Panc1 (cell line): ENCODE data around the gene LRRC3C.
"Not testable (repeated sequence)": the region's sequence is repeated elsewhere in the genome, so short reads cannot be mapped to it uniquely, and the experiment has no call there.

Experiments
- POLR2AphosphoS5 ChIP-seq: IDR thresholded peaks from 2 replicates; pipeline ENCODE4 v1.6.1; 2012; ENCODE audit warnings: mild to moderate bottlenecking, low read depth, low read length, moderate library complexity
- TF ChIP-seq, protein P1 (sequence below): fragments of 450-650 bp; IDR thresholded peaks from 2 replicates; pipeline ENCODE4 v1.5.1; 2017; ENCODE audit warnings: mild to moderate bottlenecking
- TF ChIP-seq, protein P2 (sequence below), 2 experiments: IDR thresholded peaks; 2 replicates each; pipeline ENCODE4 v1.6.1; 2011 to 2012; ENCODE audit warnings: low read depth in 2 of 2, control low read depth in 1 of 2, low read length in 1 of 2, mild to moderate bottlenecking in 1 of 2, moderate library complexity in 1 of 2; ENCODE audit not compliant: insufficient read depth in 1 of 2

DNA sequence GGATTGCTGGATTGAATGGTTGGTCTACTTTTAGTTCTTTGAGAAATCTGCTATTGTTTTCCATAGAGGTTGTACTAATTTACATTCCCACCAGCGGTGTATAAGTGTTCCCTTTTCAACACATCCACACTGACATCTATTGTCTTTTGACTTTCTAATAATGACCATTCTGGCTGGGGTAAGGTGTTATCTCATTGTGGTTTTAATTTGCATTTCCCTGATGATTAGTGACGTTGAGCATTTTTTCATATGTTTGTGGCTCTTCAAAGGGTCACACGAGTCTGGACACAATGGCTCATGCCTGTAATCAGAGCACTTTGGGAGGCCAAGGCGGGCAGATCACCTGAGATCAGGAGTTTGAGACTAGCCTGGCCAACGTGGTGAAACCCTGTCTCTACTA lies 41.4 kb upstream of the LRRC3C start:
- TF ChIP-seq, protein P1, sequence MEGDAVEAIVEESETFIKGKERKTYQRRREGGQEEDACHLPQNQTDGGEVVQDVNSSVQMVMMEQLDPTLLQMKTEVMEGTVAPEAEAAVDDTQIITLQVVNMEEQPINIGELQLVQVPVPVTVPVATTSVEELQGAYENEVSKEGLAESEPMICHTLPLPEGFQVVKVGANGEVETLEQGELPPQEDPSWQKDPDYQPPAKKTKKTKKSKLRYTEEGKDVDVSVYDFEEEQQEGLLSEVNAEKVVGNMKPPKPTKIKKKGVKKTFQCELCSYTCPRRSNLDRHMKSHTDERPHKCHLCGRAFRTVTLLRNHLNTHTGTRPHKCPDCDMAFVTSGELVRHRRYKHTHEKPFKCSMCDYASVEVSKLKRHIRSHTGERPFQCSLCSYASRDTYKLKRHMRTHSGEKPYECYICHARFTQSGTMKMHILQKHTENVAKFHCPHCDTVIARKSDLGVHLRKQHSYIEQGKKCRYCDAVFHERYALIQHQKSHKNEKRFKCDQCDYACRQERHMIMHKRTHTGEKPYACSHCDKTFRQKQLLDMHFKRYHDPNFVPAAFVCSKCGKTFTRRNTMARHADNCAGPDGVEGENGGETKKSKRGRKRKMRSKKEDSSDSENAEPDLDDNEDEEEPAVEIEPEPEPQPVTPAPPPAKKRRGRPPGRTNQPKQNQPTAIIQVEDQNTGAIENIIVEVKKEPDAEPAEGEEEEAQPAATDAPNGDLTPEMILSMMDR = not testable (repeated sequence)
- TF ChIP-seq, protein P2, sequence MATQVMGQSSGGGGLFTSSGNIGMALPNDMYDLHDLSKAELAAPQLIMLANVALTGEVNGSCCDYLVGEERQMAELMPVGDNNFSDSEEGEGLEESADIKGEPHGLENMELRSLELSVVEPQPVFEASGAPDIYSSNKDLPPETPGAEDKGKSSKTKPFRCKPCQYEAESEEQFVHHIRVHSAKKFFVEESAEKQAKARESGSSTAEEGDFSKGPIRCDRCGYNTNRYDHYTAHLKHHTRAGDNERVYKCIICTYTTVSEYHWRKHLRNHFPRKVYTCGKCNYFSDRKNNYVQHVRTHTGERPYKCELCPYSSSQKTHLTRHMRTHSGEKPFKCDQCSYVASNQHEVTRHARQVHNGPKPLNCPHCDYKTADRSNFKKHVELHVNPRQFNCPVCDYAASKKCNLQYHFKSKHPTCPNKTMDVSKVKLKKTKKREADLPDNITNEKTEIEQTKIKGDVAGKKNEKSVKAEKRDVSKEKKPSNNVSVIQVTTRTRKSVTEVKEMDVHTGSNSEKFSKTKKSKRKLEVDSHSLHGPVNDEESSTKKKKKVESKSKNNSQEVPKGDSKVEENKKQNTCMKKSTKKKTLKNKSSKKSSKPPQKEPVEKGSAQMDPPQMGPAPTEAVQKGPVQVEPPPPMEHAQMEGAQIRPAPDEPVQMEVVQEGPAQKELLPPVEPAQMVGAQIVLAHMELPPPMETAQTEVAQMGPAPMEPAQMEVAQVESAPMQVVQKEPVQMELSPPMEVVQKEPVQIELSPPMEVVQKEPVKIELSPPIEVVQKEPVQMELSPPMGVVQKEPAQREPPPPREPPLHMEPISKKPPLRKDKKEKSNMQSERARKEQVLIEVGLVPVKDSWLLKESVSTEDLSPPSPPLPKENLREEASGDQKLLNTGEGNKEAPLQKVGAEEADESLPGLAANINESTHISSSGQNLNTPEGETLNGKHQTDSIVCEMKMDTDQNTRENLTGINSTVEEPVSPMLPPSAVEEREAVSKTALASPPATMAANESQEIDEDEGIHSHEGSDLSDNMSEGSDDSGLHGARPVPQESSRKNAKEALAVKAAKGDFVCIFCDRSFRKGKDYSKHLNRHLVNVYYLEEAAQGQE (IDR thresholded peaks at IDR 0.05; ENCODE audit: insufficient read depth in 1 of 2, low read depth in 2 of 2, low read length in 1 of 2) = not testable (repeated sequence)
- TF ChIP-seq POLR2AphosphoS5 = not testable (repeated sequence)
